ENCODE data around the gene VAV2. TPM values are rescaled to one million over a fixed set of nuclear protein-coding genes. Genes with fewer than 3 reads are reported as not detected.

Gene VAV2
- total RNA-seq, 8 experiments from 2014 or later = 5.9 to 33.0 (median 14.9) TPM

DNA sequence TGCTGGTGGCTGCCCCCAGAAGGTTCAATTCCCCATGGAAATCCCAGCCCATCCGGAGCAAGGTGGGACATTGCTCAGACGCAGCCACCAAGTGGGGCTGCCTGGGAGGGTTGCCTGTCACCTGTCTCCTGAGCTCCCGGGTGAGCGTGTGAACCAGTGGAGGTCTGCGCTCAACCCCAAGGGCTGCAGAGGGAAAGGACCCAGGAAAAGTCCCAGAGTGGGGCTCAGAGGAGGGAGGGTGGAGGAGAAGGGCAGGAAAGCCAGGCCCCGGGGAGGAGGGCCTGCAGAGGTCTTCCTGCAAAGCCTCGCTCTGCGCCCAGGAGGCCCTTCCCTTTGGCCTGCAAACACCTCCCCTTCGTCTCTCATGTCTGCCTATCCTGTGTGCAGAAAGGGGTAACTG is 134.5 kb downstream of the VAV2 start:
- in situ Hi-C loops (cut with MboI; ENCODE audit: low pct_unique_long_range_greater_than_20kb in 2 of 9, low sequenced_read_pairs in 9 of 9, unreplicated experiment in 9 of 9) = no loop called here
- WGBS, 10 experiments = 79 to 80% methylated on average over 1 to 6 of the region's 9 CpGs; no CpG with 5 or more reads in 8 of the 10 experiments
- no peak for ATAC-seq (replicated peaks in 6 of 8)

DNA sequence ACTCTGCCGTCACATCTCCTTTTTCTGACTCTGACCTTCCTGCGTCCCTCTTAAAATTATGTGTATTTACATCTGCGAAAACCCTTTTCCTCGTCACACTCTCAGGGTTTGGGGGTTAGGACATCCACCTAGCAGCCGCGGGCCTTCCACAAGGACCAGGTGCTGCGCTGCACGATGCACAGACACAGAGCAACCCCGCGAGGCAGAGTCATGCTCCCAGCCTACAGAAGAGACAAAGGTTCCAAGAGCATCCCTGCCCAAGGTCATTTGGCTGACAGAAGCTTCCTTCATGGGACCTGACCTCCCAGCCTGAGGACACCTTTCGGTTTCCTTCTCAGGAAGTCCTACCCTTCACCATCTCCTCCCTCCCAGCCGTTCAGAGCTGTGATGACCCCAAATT is 135.3 kb downstream of the VAV2 start:
- H3K4me1 ChIP-seq (replicated peaks in 1 of 2) = peaks cover 16 to 47% of the 10 kb centered on the region in 2 donors
- ATAC-seq (replicated peaks in 6 of 8) = no peak
- H3K4me3 ChIP-seq = no peak overlapping the region
- H3K27ac ChIP-seq = no peak overlapping the region
- 81 to 100% (median 91%) methylated on average over 1 to 7 of the region's 12 CpGs; no CpG with 5 or more reads in 4 of the 10 experiments for WGBS, 10 experiments
- in situ Hi-C loops (cut with MboI; ENCODE audit: low pct_unique_long_range_greater_than_20kb in 2 of 9, low sequenced_read_pairs in 9 of 9, unreplicated experiment in 9 of 9) = no loop called here

More for the DNA sequence above, 134.5 kb downstream of the VAV2 start:
- peaks cover 23 to 54% of the 10 kb centered on the region in 2 donors for H3K4me1 ChIP-seq (replicated peaks in 1 of 2)
- no peak overlapping the region for H3K4me3 ChIP-seq
- H3K27ac ChIP-seq = peak overlapping the region in 1 of 2 donors; percentile 39

GRCh38 chr9:133855802-133856521 is 136.2 kb downstream of the VAV2 start:
- H3K27ac ChIP-seq = peak overlapping the region in 1 of 2 donors; percentile 34
- WGBS, 10 experiments = 66 to 100% (median 90%) methylated on average over 1 to 11 of the region's 20 CpGs; no CpG with 5 or more reads in 1 of the 10 experiments
- no peak overlapping the region for H3K4me3 ChIP-seq
- in situ Hi-C loops (cut with MboI; ENCODE audit: low pct_unique_long_range_greater_than_20kb in 2 of 9, low sequenced_read_pairs in 9 of 9, unreplicated experiment in 9 of 9) = no loop called here
- H3K4me1 ChIP-seq (replicated peaks in 1 of 2) = peaks cover 8 to 39% of the 10 kb centered on the region in 2 donors
- ATAC-seq (replicated peaks in 6 of 8) = peak in 2 of 8 experiments; percentile 36 to 57

GRCh38 chr9:133855371-133855770 is 136.8 kb downstream of the VAV2 start:
- Histone ChIP-seq H3K4me3 (no peak overlapping the region), H3K4me1 (replicated peaks in 1 of 2) (peaks cover 3 to 34% of the 10 kb centered on the region in 2 donors), H3K27ac (peak overlapping the region in 1 of 2 donors; percentile 34)
- WGBS, 10 experiments = 77 to 100% (median 93%) methylated on average over 1 to 10 of the region's 15 CpGs; no CpG with 5 or more reads in 1 of the 10 experiments
- in situ Hi-C loops (cut with MboI; ENCODE audit: low pct_unique_long_range_greater_than_20kb in 2 of 9, low sequenced_read_pairs in 9 of 9, unreplicated experiment in 9 of 9) = no loop called here
- no peak for ATAC-seq (replicated peaks in 6 of 8)

DNA sequence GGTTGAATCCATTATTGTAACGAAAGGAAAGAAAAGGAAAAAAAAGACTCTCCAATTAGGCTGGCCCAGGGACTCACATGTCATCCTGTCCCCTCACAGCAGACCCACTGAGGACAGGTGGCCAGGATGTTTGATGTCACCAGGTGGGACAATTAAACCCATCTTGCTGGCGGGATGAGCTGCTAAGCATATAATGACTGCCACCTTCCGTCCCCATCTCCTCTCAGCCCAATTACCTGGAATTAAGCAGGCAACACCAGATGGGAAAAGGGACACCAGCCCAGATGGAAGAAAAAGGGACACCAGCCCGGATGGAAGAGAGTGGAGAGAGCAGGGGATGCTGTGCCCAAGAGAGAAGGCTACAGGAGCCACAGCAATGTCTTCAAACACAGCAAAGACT is 137.4 kb downstream of the VAV2 start:
- ATAC-seq (replicated peaks in 6 of 8) = no peak
- in situ Hi-C loops (cut with MboI; ENCODE audit: low pct_unique_long_range_greater_than_20kb in 2 of 9, low sequenced_read_pairs in 9 of 9, unreplicated experiment in 9 of 9) = no loop called here
- Histone ChIP-seq H3K27ac (peak overlapping the region in 1 of 2 donors; percentile 52), H3K4me1 (replicated peaks in 1 of 2) (peaks cover 3 to 34% of the 10 kb centered on the region in 2 donors), H3K4me3 (no peak overlapping the region)
- 0 to 92% (median 70%) methylated on average over 1 to 2 of the region's 4 CpGs; no CpG with 5 or more reads in 3 of the 10 experiments for WGBS, 10 experiments

DNA sequence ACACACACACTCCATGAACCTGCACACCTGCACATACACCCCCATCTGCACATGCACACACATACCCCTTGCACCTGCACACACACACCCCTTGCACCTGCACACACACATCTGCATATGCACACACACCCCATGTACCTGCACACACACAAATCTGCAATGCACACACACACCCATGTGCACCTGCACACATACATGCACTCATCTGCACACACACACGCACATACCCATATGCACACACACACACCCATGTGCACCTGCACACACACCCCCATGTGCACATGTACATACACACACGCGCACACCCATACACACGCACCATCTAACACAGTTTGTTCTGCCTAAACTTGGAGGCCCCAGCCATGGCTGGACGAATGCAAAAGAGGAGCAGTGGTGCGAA is 138.1 kb downstream of the VAV2 start:
- Histone ChIP-seq H3K4me1 (replicated peaks in 1 of 2) (peaks cover 3 to 34% of the 10 kb centered on the region in 2 donors), H3K27ac (peak overlapping the region in 1 of 2 donors; percentile 52), H3K4me3 (no peak overlapping the region)
- in situ Hi-C loops (cut with MboI; ENCODE audit: low pct_unique_long_range_greater_than_20kb in 2 of 9, low sequenced_read_pairs in 9 of 9, unreplicated experiment in 9 of 9) = no loop called here
- 92 to 100% methylated on average over 1 to 2 of the region's 6 CpGs; no CpG with 5 or more reads in 8 of the 10 experiments for WGBS, 10 experiments
- peak in 1 of 8 experiments; percentile 22 for ATAC-seq (replicated peaks in 6 of 8)

DNA sequence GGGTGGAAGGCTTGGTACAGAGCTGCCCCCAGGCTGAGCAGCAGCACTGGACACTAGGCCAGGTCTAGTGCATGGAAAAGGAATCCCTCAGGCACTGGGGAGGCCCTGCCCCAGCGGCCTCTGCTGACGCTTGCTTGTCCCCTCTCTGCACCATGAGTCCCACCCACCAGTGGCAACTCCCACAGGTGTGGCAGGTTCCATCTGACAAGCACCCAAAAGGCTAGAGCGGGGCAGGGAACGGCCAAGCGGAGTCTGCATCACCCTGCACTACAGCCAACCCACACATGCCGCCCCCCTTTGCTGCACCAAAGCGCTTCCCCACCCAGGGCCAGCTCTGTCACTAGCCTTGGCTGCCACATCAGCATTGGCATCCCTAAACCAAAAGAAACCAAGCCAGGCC is 138.8 kb downstream of the VAV2 start:
- in situ Hi-C loops (cut with MboI; ENCODE audit: low pct_unique_long_range_greater_than_20kb in 2 of 9, low sequenced_read_pairs in 9 of 9, unreplicated experiment in 9 of 9) = no loop called here
- WGBS, 10 experiments = 75 to 100% (median 100%) methylated on average over 1 to 2 of the region's 7 CpGs; no CpG with 5 or more reads in 5 of the 10 experiments
- no peak overlapping the region for H3K27ac ChIP-seq

GRCh38 chr9:133852431-133852830 is 139.7 kb downstream of the VAV2 start:
- Histone ChIP-seq H3K4me3 (no peak overlapping the region), H3K27ac (no peak overlapping the region), H3K4me1 (replicated peaks in 1 of 2) (peaks cover 0 to 25% of the 10 kb centered on the region in 2 donors)
- in situ Hi-C loops (cut with MboI; ENCODE audit: low pct_unique_long_range_greater_than_20kb in 2 of 9, low sequenced_read_pairs in 9 of 9, unreplicated experiment in 9 of 9) = no loop called here
- WGBS, 10 experiments = 78 to 100% (median 90%) methylated on average over 1 to 2 of the region's 6 CpGs; no CpG with 5 or more reads in 5 of the 10 experiments
- ATAC-seq (replicated peaks in 6 of 8) = no peak

More for the DNA sequence above, 138.8 kb downstream of the VAV2 start:
- no peak for ATAC-seq (replicated peaks in 6 of 8)
- Histone ChIP-seq H3K4me1 (replicated peaks in 1 of 2) (peaks cover 3 to 34% of the 10 kb centered on the region in 2 donors), H3K4me3 (no peak overlapping the region)

DNA sequence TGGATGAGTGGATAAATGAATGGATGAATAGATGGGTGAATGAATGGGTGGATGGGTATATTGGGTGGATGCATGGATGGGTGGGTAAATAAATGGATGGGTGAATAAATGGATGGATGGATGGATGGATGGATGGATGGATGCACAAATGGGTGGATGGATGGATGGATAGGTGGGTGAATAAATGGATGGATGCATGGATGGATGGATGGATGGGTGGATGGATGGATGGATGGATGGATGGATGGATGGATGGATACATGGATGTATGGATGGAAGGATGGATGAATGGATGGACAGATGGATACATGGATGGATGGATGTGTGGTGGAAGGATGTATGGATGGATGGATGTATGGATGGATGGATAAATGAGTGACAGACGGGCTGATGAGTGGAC is 140.4 kb downstream of the VAV2 start:
- peaks cover 0 to 22% of the 10 kb centered on the region in 2 donors for H3K4me1 ChIP-seq (replicated peaks in 1 of 2)
- in situ Hi-C loops (cut with MboI; ENCODE audit: low pct_unique_long_range_greater_than_20kb in 2 of 9, low sequenced_read_pairs in 9 of 9, unreplicated experiment in 9 of 9) = no loop called here
- no peak overlapping the region for H3K27ac ChIP-seq
- H3K4me3 ChIP-seq = no peak overlapping the region
- no peak for ATAC-seq (replicated peaks in 6 of 8)
- 71 to 100% (median 90%) methylated on average over 1 of the region's 1 CpG; no CpG with 5 or more reads in 6 of the 10 experiments for WGBS, 10 experiments

- no peak for ATAC-seq (replicated peaks in 6 of 8)
- in situ Hi-C loops (cut with MboI; ENCODE audit: low pct_unique_long_range_greater_than_20kb in 2 of 9, low sequenced_read_pairs in 9 of 9, unreplicated experiment in 9 of 9) = no loop called here
- WGBS, 10 experiments = 80 to 100% (median 95%) methylated on average over 1 to 4 of the region's 7 CpGs; no CpG with 5 or more reads in 3 of the 10 experiments
These were observed 141.2 kb downstream of the VAV2 start for GRCh38 chr9:133850937-133851336.

DNA sequence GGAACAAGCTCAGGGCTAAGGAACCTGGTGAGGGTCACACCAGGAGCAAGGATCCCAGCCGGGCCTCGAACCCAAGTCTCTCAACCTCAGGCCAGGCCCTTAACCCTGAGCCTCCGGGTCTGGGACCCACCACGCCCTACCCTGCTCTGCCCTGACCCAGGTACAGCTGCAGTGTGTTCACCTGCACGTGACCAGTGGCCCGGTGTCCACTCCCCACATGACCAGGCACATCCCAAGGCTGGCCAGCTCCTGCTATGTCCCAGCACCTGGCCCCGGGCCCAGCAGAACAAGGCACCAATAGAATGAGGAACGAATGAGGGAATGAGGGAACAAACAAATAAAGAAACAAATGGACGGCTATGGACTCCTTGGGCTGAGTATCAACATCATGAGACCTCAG is 142.0 kb downstream of the VAV2 start:
- no peak for ATAC-seq (replicated peaks in 6 of 8)
- WGBS, 10 experiments = 20 to 100% (median 100%) methylated on average over 1 to 4 of the region's 9 CpGs; no CpG with 5 or more reads in 5 of the 10 experiments
- Histone ChIP-seq H3K27ac (no peak overlapping the region), H3K4me3 (no peak overlapping the region), H3K4me1 (replicated peaks in 1 of 2) (peaks cover 3 to 13% of the 10 kb centered on the region in 2 donors)
- in situ Hi-C loops (cut with MboI; ENCODE audit: low pct_unique_long_range_greater_than_20kb in 2 of 9, low sequenced_read_pairs in 9 of 9, unreplicated experiment in 9 of 9) = no loop called here

More at GRCh38 chr9:133850937-133851336, 141.2 kb downstream of the VAV2 start:
- Histone ChIP-seq H3K4me3 (no peak overlapping the region), H3K27ac (no peak overlapping the region), H3K4me1 (replicated peaks in 1 of 2) (peaks cover 0 to 21% of the 10 kb centered on the region in 2 donors)

DNA sequence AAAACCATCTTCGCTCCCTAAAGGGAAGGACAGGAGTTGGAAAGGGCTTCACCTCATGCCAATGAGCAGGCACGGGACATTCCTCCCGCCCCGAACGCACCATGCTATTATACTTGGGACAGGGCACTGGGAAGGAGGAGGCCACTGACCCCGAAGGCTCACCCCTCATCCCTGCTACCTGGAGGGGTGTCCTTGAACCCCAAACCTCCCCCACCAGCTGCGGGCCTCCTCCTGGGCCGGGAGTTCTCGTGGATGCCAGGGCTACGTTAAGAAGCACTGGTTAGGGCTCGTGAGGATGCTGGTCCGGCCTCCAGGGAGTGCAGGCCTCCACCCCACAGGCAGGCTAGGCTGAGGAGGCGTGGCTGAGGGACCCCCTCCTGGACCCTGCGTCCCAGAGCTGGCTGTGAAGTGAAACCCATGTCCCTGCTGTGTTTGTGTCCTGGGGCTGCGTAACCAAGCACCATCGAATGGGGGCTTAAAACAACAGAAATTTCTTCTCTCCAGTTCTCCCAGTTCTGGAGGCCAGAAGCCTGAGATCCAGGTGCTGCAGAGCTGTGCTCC is 142.9 kb downstream of the VAV2 start:
- 83 to 100% (median 86%) methylated on average over 1 to 9 of the region's 16 CpGs; no CpG with 5 or more reads in 5 of the 10 experiments for WGBS, 10 experiments
- in situ Hi-C loops (cut with MboI; ENCODE audit: low pct_unique_long_range_greater_than_20kb in 2 of 9, low sequenced_read_pairs in 9 of 9, unreplicated experiment in 9 of 9) = no loop called here
- no peak for ATAC-seq (replicated peaks in 6 of 8)
- Histone ChIP-seq H3K27ac (no peak overlapping the region), H3K4me1 (replicated peaks in 1 of 2) (peaks cover 3 to 4% of the 10 kb centered on the region in 2 donors), H3K4me3 (no peak overlapping the region)

DNA sequence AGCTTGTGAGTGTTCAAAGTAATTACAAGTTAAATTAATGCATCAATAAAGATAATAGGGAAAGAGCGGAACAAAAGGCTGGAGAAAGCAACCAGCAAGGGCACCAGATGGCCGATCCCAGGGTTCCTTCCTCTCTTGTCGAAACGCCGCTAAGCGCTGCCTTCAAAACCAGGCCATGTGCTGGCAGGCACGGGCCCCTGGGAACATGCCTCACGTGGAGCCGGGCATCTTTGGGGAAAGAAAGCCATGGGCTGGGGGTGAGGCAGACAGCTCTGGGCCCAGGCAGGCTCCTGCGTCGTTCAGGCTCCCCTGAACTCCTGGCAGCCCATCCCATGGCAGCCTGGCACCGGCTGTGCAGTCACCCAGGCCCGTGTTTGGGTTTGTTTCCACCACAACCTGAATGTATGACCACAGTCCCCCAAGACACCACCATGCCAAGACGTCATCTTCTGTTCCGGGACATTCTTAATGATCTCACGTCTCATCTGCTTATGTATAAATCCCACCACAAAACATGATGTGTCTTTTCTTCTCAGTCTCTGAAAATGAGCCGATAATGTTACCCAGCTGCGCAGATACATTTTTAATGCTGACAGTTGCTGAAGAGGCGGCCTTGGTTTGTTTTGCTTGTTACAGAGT is 143.5 kb downstream of the VAV2 start:
- 71 to 96% (median 80%) methylated on average over 1 to 15 of the region's 19 CpGs; no CpG with 5 or more reads in 1 of the 10 experiments for WGBS, 10 experiments
- H3K27ac ChIP-seq = no peak overlapping the region
- no peak overlapping the region for H3K4me3 ChIP-seq
- peaks cover 0 to 3% of the 10 kb centered on the region in 2 donors for H3K4me1 ChIP-seq (replicated peaks in 1 of 2)
- no peak for ATAC-seq (replicated peaks in 6 of 8)
- in situ Hi-C loops (cut with MboI; ENCODE audit: low pct_unique_long_range_greater_than_20kb in 2 of 9, low sequenced_read_pairs in 9 of 9, unreplicated experiment in 9 of 9) = no loop called here

All from motor neuron (in vitro differentiated cells).